Aorta (tissue), 5 donors: ENCODE measurements around the gene MBD6. TPM values are rescaled to one million over a fixed set of nuclear protein-coding genes. Genes with fewer than 3 reads are reported as not detected.
"Not testable (repeated sequence)": the region's sequence is repeated elsewhere in the genome, so short reads cannot be mapped to it uniquely, and the experiment has no call there.

Source experiments
- ATAC-seq: fragments of 200-7000 bp; cut with Tn5 transposase; one replicate; pipeline ENCODE4 v1.9.1; 2022; ENCODE audit warnings: moderate library complexity; ENCODE audit not compliant: low FRiP score
- DNase-seq, 2 donors: peaks; one replicate each; pipeline ENCODE4 v3.0.0-alpha.2; 2020
- H3K27ac ChIP-seq, 2 donors: one replicate each; pipeline ENCODE4 v1.5.1; 2013; ENCODE audit warnings: low read length in 2 of 2, mild to moderate bottlenecking in 2 of 2, moderate library complexity in 2 of 2, control low read depth in 1 of 2, inconsistent platforms in 1 of 2, low read depth in 1 of 2
- H3K27me3 ChIP-seq, 2 donors: one replicate each; pipeline ENCODE4 v1.6.1; 2013; ENCODE audit warnings: control low read depth in 1 of 2, low read length in 1 of 2, mild to moderate bottlenecking in 1 of 2, moderate library complexity in 1 of 2; ENCODE audit not compliant: insufficient read depth in 2 of 2, control insufficient read depth in 1 of 2
- H3K36me3 ChIP-seq, 2 donors: one replicate each; pipeline ENCODE4 v1.6.1; 2013; ENCODE audit warnings: control low read depth in 1 of 2, low read length in 1 of 2, mild to moderate bottlenecking in 1 of 2; ENCODE audit not compliant: insufficient read depth in 2 of 2, control insufficient read depth in 1 of 2
- H3K4me1 ChIP-seq, 2 donors: one replicate each; pipeline ENCODE4 v1.6.1; 2013; ENCODE audit warnings: low read length in 2 of 2, control low read depth in 1 of 2, mild to moderate bottlenecking in 1 of 2, moderate library complexity in 1 of 2; ENCODE audit not compliant: insufficient read depth in 2 of 2, control insufficient read depth in 1 of 2
- H3K4me3 ChIP-seq, 2 donors: one replicate each; pipeline ENCODE4 v1.5.1; 2013; ENCODE audit warnings: low read length in 2 of 2, control low read depth in 1 of 2, mild to moderate bottlenecking in 1 of 2
- H3K9me3 ChIP-seq: one replicate; pipeline ENCODE4 v1.6.1; 2013; ENCODE audit warnings: mild to moderate bottlenecking, low read length; ENCODE audit not compliant: control insufficient read depth
- WGBS, 2 donors: extraction: QIAGEN DNeasy Blood & Tissue Kit; methylation state at CpG; one replicate each; pipeline ENCODE4 v1.1.7; 2013; 5-methylcytosine and 5-hydroxymethylcytosine counted together
- intact Hi-C, 2 donors: fragments of 100-400 bp; cut with DNase I; formaldehyde crosslinking; loops; one replicate each; pipeline versions ENCODE4 v1.14.2 to v1.15.0; 2022
- polyA plus RNA-seq, 2 donors: library from polyadenylated mRNA; stranded (reverse); fragments of 200-250 nt; gene quantifications; one replicate each; pipeline ENCODE4 v1.2.3, GENCODE V29; 2013
- total RNA-seq, 2 donors: library from RNA; stranded (reverse); fragmentation: NEBNext Ultra II Directional; extraction: Animal tissue kit (Norgen Biotek cat#: 25700); gene quantifications; one replicate each; pipeline ENCODE4 v1.2.1, GENCODE V29; 2021
- donor health status: healthy with polysubstance abuse.
- donor health status: Bipolar disorder and iron deficiency.
- donor health status: DM: no; HTN: no; CAD: no.
- donor health status: DM: no; HTN: no; CAD: no.
- donor health status: DM: yes; HTN: yes; CAD: no.

The MBD6 gene
- total and polyA plus RNA-seq, 4 donors = 7.5 to 77.4 (median 69.2) TPM

DNA sequence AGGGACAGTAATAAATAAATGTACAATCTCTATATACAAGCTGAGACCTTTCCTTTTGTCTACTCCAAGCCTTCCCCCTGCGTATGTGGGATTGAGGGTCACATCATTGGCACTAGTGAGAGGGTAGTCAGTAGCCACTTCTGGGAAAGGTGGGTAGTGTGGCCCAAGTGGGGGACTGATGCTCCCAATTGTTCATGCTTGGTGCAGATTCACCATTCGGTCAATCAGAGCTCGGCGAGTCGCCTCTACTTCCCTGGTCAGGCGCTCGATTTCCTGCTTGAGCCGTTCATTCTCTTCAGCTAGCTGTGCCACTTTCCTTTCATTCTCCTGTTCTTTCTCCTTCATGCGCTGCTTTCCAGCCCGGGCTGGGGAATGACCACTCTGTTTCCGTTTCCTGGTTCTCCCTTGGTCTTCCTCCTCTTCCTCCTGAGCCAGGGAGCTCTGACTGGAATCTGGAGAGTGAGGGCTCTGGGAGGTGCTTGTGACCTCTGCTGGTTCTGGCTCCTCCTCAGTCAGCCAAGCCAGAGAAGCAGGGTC, 5.9 kb upstream of the MBD6 start:
- H3K36me3 ChIP-seq = peaks cover 5 to 19% of the 10 kb centered on the region in 2 donors
- ATAC-seq (no peak), DNase-seq (no peak)
- H3K4me1 ChIP-seq = peaks cover 1 to 2% of the 10 kb centered on the region in 2 donors
- no peak overlapping the region for H3K4me3 ChIP-seq
- WGBS, 2 donors = 89 to 91% methylated on average over 11 of the region's 11 CpGs
- intact Hi-C loops = no loop called here
- no peak overlapping the region for H3K27ac ChIP-seq
- no peaks in the 10 kb centered on the region for H3K27me3 ChIP-seq
- H3K9me3 ChIP-seq = no peaks in the 10 kb centered on the region

GRCh38 chr12:57517187-57517586, 5.4 kb upstream of the MBD6 start:
- Histone ChIP-seq H3K27me3 (no peaks in the 10 kb centered on the region), H3K9me3 (no peaks in the 10 kb centered on the region), H3K27ac (peak overlapping the region in 1 of 2 donors; percentile 18), H3K4me1 (peaks cover 1 to 2% of the 10 kb centered on the region in 2 donors), H3K4me3 (no peak overlapping the region), H3K36me3 (peaks cover under 1 to 16% of the 10 kb centered on the region in 2 donors)
- ATAC-seq (no peak), DNase-seq (no peak)
- 15 to 35% methylated on average over 1 of the region's 1 CpG for WGBS, 2 donors
- intact Hi-C loops = no loop called here

GRCh38 chr12:57517718-57518117, 4.9 kb upstream of the MBD6 start:
- H3K27me3 ChIP-seq, ATAC-seq, H3K4me3 ChIP-seq, H3K9me3 ChIP-seq, H3K4me1 ChIP-seq, intact Hi-C loops, DNase-seq: not testable (repeated sequence)
- Histone ChIP-seq H3K27ac (peak overlapping the region in 1 of 2 donors; percentile 12), H3K36me3 (peaks cover 0 to 16% of the 10 kb centered on the region in 2 donors)
- 71 to 75% methylated on average over 10 of the region's 10 CpGs for WGBS, 2 donors

DNA sequence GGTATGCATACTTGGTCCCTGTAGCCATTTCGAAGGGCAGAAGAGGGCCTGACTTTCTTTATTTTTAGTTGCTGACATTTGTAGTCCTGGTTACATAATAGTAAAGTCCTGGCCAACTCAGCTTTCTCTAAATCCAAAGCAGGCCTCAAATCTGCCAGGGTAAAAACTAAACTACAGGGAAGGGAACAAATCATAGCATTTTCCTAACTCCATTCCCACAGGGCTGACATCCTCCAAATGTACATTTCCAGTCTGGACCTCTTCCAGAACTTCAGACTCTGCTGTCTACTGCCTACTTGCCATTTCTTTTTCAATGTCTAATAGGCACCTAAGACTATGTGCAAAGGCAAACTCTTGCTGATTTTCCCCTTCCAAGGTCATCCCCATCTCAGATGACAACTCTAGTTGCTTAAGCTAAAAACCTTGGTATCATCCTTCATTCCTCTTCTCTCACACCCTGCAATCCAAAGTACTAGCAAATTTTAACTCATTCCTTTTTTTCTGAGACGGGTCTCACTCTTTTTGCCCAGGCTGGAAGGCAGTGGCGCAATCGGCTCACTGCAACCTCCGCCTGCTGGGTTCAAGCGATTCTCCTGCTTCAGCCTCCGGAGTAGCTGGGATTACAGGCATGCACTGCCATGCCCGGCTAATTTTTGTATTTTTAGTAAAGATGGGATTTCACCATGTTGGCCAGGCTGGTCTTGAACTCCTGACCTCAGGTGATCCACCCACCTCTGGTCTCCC, 4.3 kb upstream of the MBD6 start:
- 63% methylated on average over 8 of the region's 8 CpGs for WGBS, 2 donors
- DNase-seq = no peak
- Histone ChIP-seq H3K36me3 (peaks cover 0 to 15% of the 10 kb centered on the region in 2 donors), H3K27me3 (no peaks in the 10 kb centered on the region), H3K9me3 (no peaks in the 10 kb centered on the region), H3K4me1 (peaks cover 1 to 2% of the 10 kb centered on the region in 2 donors), H3K27ac (peak overlapping the region in 1 of 2 donors; percentile 55), H3K4me3 (no peak overlapping the region)
- no peak for ATAC-seq
- intact Hi-C loops = no loop called here

GRCh38 chr12:57518920-57519795, 3.5 kb upstream of the MBD6 start:
- Histone ChIP-seq H3K4me1 (peaks cover 1 to 2% of the 10 kb centered on the region in 2 donors), H3K27ac (peak overlapping the region in 1 of 2 donors; percentile 93), H3K9me3 (no peaks in the 10 kb centered on the region), H3K4me3 (peak overlapping the region; percentile 89 to 95), H3K27me3 (no peaks in the 10 kb centered on the region), H3K36me3 (peaks cover 0 to 15% of the 10 kb centered on the region in 2 donors)
- ATAC-seq (no peak), DNase-seq (peak in 1 of 2 donors; percentile 67)
- 25 to 26% methylated on average over 7 of the region's 7 CpGs for WGBS, 2 donors
- intact Hi-C loops = no loop called here

DNA sequence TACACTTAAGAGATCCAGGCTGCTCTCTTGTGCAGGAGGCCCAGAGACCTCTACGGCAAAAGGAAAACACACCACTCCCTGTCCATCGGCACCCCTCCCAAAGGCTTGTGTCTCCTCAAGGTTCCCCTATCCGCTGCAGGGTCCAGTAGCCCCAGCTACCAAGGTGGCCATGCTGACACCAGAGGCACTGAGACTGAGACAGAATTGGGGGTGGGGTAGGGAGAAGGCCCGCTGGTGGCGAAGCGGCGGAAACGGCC, 2.9 kb upstream of the MBD6 start:
- WGBS, 2 donors = 0 to 1% methylated on average over 8 of the region's 8 CpGs
- peak overlapping the region; percentile 71 to 93 for H3K27ac ChIP-seq
- ATAC-seq = no peak
- no peaks in the 10 kb centered on the region for H3K27me3 ChIP-seq
- peak overlapping the region; percentile 89 to 95 for H3K4me3 ChIP-seq
- intact Hi-C loops = no loop called here
- H3K9me3 ChIP-seq = no peaks in the 10 kb centered on the region
- peaks cover 1 to 2% of the 10 kb centered on the region in 2 donors for H3K4me1 ChIP-seq
- peak in 1 of 2 donors; percentile 80 for DNase-seq
- H3K36me3 ChIP-seq = peaks cover 0 to 13% of the 10 kb centered on the region in 2 donors

DNA sequence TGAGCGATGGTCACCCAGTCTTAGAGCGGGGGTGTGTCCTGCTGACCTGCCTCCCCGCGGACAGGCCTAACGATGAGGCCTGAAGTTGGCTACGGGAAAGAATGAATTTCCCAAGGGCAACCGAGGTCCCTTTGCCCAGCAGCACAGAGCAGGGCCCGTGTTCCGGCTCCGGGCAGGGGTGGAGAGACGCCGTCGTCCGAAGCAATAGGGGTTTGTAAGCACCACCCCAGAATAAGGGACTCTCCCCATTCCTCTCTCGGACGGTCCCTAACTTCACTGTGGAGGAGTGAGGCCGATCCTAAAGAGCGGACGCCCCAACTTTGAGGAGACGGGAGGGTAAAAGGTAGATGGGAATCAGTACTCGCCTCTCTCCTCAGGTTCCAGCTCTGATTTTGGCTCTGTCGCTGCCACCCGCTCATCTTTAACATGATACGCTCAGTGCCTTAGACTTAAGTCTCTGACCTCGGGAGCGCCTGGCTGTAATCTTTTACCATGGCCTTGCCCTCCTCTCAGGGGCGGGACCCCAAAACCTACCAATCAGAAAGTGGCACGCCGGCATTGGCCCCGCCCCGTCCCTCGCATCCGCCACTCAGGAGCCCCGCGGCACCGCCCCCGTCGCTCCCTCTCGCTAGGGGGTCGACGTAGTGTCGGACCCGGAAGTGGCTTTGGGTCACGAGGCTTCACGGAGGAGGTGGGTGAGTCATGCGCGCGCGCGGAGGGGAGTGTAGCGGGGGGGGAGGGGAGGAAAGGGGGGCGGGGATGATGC, 2.4 kb upstream of the MBD6 start, which contains the start of gene DDIT3:
DDIT3 (minus strand) TSS at position 462 of the 766 bp plus-strand sequence. CDS start 3,108 bp downstream, outside the sequence.
- Histone ChIP-seq H3K9me3 (no peaks in the 10 kb centered on the region), H3K4me3 (peak within 1 kb of the TSS; percentile 89 to 95), H3K4me1 (peaks cover 1 to 2% of the 10 kb centered on the region in 2 donors), H3K27me3 (no peaks in the 10 kb centered on the region), H3K27ac (peak within 1 kb of the TSS; percentile 71 to 93), H3K36me3 (peaks cover 0 to 7% of the 10 kb centered on the region in 2 donors)
- DNase-seq (peak; percentile 100), ATAC-seq (peak; percentile 94)
- WGBS, 2 donors = 0 to 1% methylated on average over 42 to 52 of the region's 52 CpGs
- intact Hi-C loops = no loop called here

DNA sequence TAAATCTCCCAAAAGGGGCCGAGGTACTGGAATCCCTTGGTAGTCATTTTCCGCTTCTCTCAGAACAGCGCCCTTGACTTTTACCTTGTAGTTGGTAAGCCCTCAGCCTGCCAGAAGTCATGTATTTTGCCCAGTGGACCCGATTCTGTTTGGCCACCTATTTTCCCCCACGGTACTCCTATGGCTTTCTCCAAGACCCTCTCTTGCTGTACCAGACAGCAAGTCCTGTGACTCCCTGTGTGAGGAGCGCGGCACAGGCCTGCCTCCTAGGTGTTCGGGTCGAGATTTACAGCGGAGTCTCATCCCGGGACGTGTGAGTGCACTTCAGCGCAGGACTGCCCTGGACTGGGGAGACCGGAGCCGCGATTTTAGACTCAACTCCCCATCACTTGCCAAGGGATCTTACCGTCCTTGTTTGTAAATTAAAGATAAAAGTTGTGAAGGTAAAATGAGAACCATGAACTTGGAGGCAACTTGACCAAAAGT, 1.1 kb upstream of the MBD6 start:
- ATAC-seq = no peak
- intact Hi-C loops = no loop called here
- H3K36me3 ChIP-seq = peaks cover 0 to 9% of the 10 kb centered on the region in 2 donors
- no peaks in the 10 kb centered on the region for H3K27me3 ChIP-seq
- H3K9me3 ChIP-seq = no peaks in the 10 kb centered on the region
- peak overlapping the region; percentile 88 to 89 for H3K27ac ChIP-seq
- no peak overlapping the region for H3K4me3 ChIP-seq
- peaks cover 1 to 2% of the 10 kb centered on the region in 2 donors for H3K4me1 ChIP-seq
- peak in 1 of 2 donors; percentile 61 for DNase-seq
- 38 to 41% methylated on average over 17 of the region's 17 CpGs for WGBS, 2 donors
